GM23338 (cell line): ENCODE results near the gene RNF34. TPM values are rescaled to one million over a fixed set of nuclear protein-coding genes. Genes with fewer than 3 reads are reported as not detected.

Experiments
- ATAC-seq: fragments of 200-7000 bp; cut with Tn5 transposase; 3 replicates; pipeline ENCODE4 v1.9.1; 2020
- DNase-seq: peaks from one replicate; pipeline ENCODE4 v3.0.0-alpha.2; 2015; ENCODE audit warnings: low spot score
- H2AFZ ChIP-seq: fragments of 200-600 bp; sonication (generic); 2 replicates; pipeline ENCODE4 v1.8.0; 2016; ENCODE audit warnings: antibody characterized with exemption, mild to moderate bottlenecking, moderate library complexity
- H3F3A ChIP-seq: fragments of 200-600 bp; sonication (generic); replicated peaks from 2 replicates; pipeline ENCODE4 v1.8.0; 2017; ENCODE audit warnings: antibody characterized with exemption, mixed run types, low read depth
- H3K27ac ChIP-seq: fragments of 200-600 bp; sonication (generic); 2 replicates; pipeline ENCODE4 v1.6.1; 2016; ENCODE audit warnings: low read depth
- H3K27me3 ChIP-seq: fragments of 200-600 bp; sonication (generic); 2 replicates; pipeline ENCODE4 v1.8.0; 2016; ENCODE audit warnings: mild to moderate bottlenecking, mixed run types, moderate library complexity; ENCODE audit not compliant: insufficient read depth
- H3K36me3 ChIP-seq: fragments of 200-600 bp; sonication (generic); 2 replicates; pipeline ENCODE4 v1.8.0; 2016; ENCODE audit warnings: mild to moderate bottlenecking; ENCODE audit not compliant: insufficient read depth
- H3K4me1 ChIP-seq: fragments of 200-600 bp; sonication (generic); 2 replicates; pipeline ENCODE4 v1.8.0; 2016; ENCODE audit warnings: mild to moderate bottlenecking, moderate library complexity; ENCODE audit not compliant: insufficient read depth
- H3K4me2 ChIP-seq: fragments of 200-600 bp; sonication (generic); 2 replicates; pipeline ENCODE4 v1.7.1; 2017; ENCODE audit warnings: mixed run types
- H3K4me3 ChIP-seq: fragments of 200-600 bp; sonication (generic); 2 replicates; pipeline ENCODE4 v1.6.1; 2016; ENCODE audit warnings: mixed run types
- H3K79me2 ChIP-seq: fragments of 200-600 bp; sonication (generic); replicated peaks from 2 replicates; pipeline ENCODE4 v1.8.0; 2017; ENCODE audit warnings: mild to moderate bottlenecking; ENCODE audit not compliant: insufficient read depth
- H3K9me2 ChIP-seq: fragments of 200-600 bp; sonication (generic); 2 replicates; pipeline ENCODE4 v1.8.0; 2017; ENCODE audit not compliant: insufficient read depth
- H4K20me1 ChIP-seq: fragments of 200-600 bp; sonication (generic); replicated peaks from 2 replicates; pipeline ENCODE4 v1.8.0; 2017; ENCODE audit warnings: mild to moderate bottlenecking; ENCODE audit not compliant: insufficient read depth
- H3K27ac Mint-ChIP-seq: 2 replicates; pipeline ENCODE4 v1.8.0; 2020; ENCODE audit warnings: inconsistent platforms, mild to moderate bottlenecking, moderate library complexity, mixed read lengths
- H3K27me3 Mint-ChIP-seq: 3 replicates; pipeline ENCODE4 v1.8.0; 2022; ENCODE audit warnings: low read depth, mild to moderate bottlenecking, moderate library complexity, mixed read lengths, inconsistent platforms; ENCODE audit not compliant: insufficient read depth, poor library complexity
- H3K36me3 Mint-ChIP-seq: 3 replicates; pipeline ENCODE4 v1.8.0; 2021; ENCODE audit warnings: low read depth, mild to moderate bottlenecking, inconsistent platforms, moderate library complexity, mixed read lengths
- H3K4me1 Mint-ChIP-seq: 3 replicates; pipeline ENCODE4 v1.8.0; 2020; ENCODE audit warnings: mild to moderate bottlenecking, inconsistent platforms, mixed read lengths
- H3K4me3 Mint-ChIP-seq: 3 replicates; pipeline ENCODE4 v1.8.0; 2021; ENCODE audit warnings: moderate library complexity, mild to moderate bottlenecking, inconsistent platforms, mixed read lengths
- H3K9me3 Mint-ChIP-seq: 3 replicates; pipeline ENCODE4 v1.8.0; 2020; ENCODE audit warnings: moderate library complexity, mild to moderate bottlenecking, inconsistent platforms, mixed read lengths
- CREB1 ChIP-seq: fragments of 250-450 bp; sonication (Bioruptor Pico); IDR thresholded peaks from 2 replicates; pipeline ENCODE4 v1.5.0; 2020; ENCODE audit warnings: low read depth, mild to moderate bottlenecking, moderate library complexity
- EZH2 ChIP-seq: fragments of 200-600 bp; sonication (generic); IDR thresholded peaks from one replicate; pipeline ENCODE4 v1.8.0; 2017; ENCODE audit warnings: antibody characterized with exemption, mild to moderate bottlenecking, low read depth; ENCODE audit not compliant: unreplicated experiment
- EZH2phosphoT487 ChIP-seq: fragments of 200-600 bp; sonication (generic); IDR thresholded peaks from one replicate; pipeline ENCODE4 v1.8.1; 2018; ENCODE audit warnings: antibody characterized with exemption; ENCODE audit not compliant: unreplicated experiment
- JUNB ChIP-seq: IDR thresholded peaks from one replicate; pipeline ENCODE4 v1.6.1; 2016; ENCODE audit warnings: antibody characterized with exemption; ENCODE audit not compliant: unreplicated experiment
- NANOG ChIP-seq: IDR thresholded peaks from 2 replicates; pipeline ENCODE4 v1.6.1; 2016; ENCODE audit warnings: antibody characterized with exemption, borderline replicate concordance
- POLR2AphosphoS5 ChIP-seq: IDR thresholded peaks from 2 replicates; pipeline ENCODE4 v1.6.1; 2016; ENCODE audit warnings: antibody characterized with exemption, low read depth
- STAT1 ChIP-seq: IDR thresholded peaks from one replicate; pipeline ENCODE4 v1.6.1; 2016; ENCODE audit warnings: antibody characterized with exemption; ENCODE audit not compliant: unreplicated experiment
- ZNF114 ChIP-seq: fragments of 250-450 bp; sonication (Bioruptor Pico); IDR thresholded peaks from 2 replicates; pipeline ENCODE4 v1.5.0; 2020; ENCODE audit warnings: mild to moderate bottlenecking, moderate library complexity
- ZNF331 ChIP-seq: fragments of 250-450 bp; sonication (Bioruptor Pico); IDR thresholded peaks from 2 replicates; pipeline ENCODE4 v1.5.0; 2020; ENCODE audit warnings: low read depth, mild to moderate bottlenecking, moderate library complexity
- polyA plus RNA-seq: library from polyadenylated mRNA; unstranded; fragments of >200 nt; fragmentation: Nextera tagmentation; extraction: Ambion mirVana; gene quantifications from 2 replicates; pipeline ENCODE4 v1.2.1, GENCODE V29; 2016
- total RNA-seq: library from RNA; depleted of rRNA; stranded (reverse); fragments of >200 nt; shearing (Covaris generic); gene quantifications from 2 replicates; pipeline ENCODE4 v1.2.3, GENCODE V29; 2014
- TF ChIP-seq, protein P1 (sequence below): fragments of 250-450 bp; sonication (Bioruptor Pico); IDR thresholded peaks from 2 replicates; pipeline ENCODE4 v1.5.0; 2020; ENCODE audit warnings: mild to moderate bottlenecking, moderate library complexity
- TF ChIP-seq, protein P2 (sequence below), 2 experiments: fragments of 200-600 bp in 1 of 2; sonication (generic) in 1 of 2; conservative IDR thresholded peaks; 2 replicates each; pipeline versions ENCODE4 v1.5.1 to v1.6.1; 2016 to 2017; ENCODE audit warnings: antibody characterized with exemption in 2 of 2, low read depth in 2 of 2, mild to moderate bottlenecking in 2 of 2, moderate library complexity in 1 of 2
- TF ChIP-seq, protein P3 (sequence below): IDR thresholded peaks from 2 replicates; pipeline ENCODE4 v1.6.1; 2016; ENCODE audit warnings: antibody characterized with exemption
- TF ChIP-seq, protein P4 (sequence below): IDR thresholded peaks from one replicate; pipeline ENCODE4 v1.6.1; 2018; ENCODE audit warnings: antibody characterized with exemption; ENCODE audit not compliant: unreplicated experiment

Gene RNF34
- total and polyA plus RNA-seq, 2 experiments from 2014 or later, result 47.2 to 63.3 TPM

DNA sequence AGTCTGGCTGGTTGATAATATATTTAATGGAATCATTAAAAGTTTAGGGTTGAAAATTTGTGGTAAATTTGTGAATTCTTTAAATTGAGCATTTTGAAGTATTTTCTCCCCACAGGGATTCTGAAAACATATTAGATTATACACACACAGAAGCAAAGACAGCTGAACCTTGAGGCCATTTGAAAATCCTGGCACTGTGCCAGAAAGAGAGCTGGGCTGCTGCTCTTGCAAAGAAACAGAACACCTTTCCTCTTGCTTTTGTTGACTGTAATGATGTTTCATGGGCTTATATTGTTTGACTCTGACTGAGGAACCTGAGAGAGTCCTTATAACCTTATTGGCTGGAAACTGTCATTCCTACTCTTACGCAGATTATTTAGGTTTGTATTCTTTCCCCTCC lies 4.8 kb downstream of the RNF34 start:
- Mint-ChIP-seq H3K9me3 (no peaks in the 10 kb centered on the region), H3K27ac (no peak overlapping the region), H3K27me3 (peaks cover 7% of the 10 kb centered on the region), H3K4me1 (peaks cover 15% of the 10 kb centered on the region; the same call in 2 of the 3 replicates), H3K4me3 (no peak overlapping the region), H3K36me3 (peaks cover 37% of the 10 kb centered on the region; the same call in 2 of the 3 replicates)
- TF ChIP-seq NANOG (no peak), ZNF331 (no peak), EZH2 (no peak), ZNF114 (no peak), JUNB (no peak), EZH2phosphoT487 (no peak), STAT1 (no peak), POLR2AphosphoS5 (no peak), CREB1 (CRISPR knock-in tag) (no peak)
- TF ChIP-seq, protein P1, sequence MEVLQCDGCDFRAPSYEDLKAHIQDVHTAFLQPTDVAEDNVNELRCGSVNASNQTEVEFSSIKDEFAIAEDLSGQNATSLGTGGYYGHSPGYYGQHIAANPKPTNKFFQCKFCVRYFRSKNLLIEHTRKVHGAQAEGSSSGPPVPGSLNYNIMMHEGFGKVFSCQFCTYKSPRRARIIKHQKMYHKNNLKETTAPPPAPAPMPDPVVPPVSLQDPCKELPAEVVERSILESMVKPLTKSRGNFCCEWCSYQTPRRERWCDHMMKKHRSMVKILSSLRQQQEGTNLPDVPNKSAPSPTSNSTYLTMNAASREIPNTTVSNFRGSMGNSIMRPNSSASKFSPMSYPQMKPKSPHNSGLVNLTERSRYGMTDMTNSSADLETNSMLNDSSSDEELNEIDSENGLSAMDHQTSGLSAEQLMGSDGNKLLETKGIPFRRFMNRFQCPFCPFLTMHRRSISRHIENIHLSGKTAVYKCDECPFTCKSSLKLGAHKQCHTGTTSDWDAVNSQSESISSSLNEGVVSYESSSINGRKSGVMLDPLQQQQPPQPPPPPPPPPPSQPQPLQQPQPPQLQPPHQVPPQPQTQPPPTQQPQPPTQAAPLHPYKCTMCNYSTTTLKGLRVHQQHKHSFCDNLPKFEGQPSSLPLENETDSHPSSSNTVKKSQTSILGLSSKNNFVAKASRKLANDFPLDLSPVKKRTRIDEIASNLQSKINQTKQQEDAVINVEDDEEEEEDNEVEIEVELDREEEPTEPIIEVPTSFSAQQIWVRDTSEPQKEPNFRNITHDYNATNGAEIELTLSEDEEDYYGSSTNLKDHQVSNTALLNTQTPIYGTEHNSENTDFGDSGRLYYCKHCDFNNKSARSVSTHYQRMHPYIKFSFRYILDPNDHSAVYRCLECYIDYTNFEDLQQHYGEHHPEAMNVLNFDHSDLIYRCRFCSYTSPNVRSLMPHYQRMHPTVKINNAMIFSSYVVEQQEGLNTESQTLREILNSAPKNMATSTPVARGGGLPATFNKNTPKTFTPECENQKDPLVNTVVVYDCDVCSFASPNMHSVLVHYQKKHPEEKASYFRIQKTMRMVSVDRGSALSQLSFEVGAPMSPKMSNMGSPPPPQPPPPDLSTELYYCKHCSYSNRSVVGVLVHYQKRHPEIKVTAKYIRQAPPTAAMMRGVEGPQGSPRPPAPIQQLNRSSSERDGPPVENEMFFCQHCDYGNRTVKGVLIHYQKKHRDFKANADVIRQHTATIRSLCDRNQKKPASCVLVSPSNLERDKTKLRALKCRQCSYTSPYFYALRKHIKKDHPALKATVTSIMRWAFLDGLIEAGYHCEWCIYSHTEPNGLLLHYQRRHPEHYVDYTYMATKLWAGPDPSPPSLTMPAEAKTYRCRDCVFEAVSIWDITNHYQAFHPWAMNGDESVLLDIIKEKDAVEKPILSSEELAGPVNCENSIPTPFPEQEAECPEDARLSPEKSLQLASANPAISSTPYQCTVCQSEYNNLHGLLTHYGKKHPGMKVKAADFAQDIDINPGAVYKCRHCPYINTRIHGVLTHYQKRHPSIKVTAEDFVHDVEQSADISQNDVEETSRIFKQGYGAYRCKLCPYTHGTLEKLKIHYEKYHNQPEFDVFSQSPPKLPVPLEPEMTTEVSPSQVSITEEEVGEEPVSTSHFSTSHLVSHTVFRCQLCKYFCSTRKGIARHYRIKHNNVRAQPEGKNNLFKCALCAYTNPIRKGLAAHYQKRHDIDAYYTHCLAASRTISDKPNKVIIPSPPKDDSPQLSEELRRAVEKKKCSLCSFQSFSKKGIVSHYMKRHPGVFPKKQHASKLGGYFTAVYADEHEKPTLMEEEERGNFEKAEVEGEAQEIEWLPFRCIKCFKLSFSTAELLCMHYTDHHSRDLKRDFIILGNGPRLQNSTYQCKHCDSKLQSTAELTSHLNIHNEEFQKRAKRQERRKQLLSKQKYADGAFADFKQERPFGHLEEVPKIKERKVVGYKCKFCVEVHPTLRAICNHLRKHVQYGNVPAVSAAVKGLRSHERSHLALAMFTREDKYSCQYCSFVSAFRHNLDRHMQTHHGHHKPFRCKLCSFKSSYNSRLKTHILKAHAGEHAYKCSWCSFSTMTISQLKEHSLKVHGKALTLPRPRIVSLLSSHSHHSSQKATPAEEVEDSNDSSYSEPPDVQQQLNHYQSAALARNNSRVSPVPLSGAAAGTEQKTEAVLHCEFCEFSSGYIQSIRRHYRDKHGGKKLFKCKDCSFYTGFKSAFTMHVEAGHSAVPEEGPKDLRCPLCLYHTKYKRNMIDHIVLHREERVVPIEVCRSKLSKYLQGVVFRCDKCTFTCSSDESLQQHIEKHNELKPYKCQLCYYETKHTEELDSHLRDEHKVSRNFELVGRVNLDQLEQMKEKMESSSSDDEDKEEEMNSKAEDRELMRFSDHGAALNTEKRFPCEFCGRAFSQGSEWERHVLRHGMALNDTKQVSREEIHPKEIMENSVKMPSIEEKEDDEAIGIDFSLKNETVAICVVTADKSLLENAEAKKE (CRISPR knock-in tag), result no peak
- TF ChIP-seq, protein P2, sequence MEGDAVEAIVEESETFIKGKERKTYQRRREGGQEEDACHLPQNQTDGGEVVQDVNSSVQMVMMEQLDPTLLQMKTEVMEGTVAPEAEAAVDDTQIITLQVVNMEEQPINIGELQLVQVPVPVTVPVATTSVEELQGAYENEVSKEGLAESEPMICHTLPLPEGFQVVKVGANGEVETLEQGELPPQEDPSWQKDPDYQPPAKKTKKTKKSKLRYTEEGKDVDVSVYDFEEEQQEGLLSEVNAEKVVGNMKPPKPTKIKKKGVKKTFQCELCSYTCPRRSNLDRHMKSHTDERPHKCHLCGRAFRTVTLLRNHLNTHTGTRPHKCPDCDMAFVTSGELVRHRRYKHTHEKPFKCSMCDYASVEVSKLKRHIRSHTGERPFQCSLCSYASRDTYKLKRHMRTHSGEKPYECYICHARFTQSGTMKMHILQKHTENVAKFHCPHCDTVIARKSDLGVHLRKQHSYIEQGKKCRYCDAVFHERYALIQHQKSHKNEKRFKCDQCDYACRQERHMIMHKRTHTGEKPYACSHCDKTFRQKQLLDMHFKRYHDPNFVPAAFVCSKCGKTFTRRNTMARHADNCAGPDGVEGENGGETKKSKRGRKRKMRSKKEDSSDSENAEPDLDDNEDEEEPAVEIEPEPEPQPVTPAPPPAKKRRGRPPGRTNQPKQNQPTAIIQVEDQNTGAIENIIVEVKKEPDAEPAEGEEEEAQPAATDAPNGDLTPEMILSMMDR (conservative IDR thresholded peaks at IDR 0.05; ENCODE audit: low read depth in 2 of 2), result no peak
- TF ChIP-seq, protein P3, sequence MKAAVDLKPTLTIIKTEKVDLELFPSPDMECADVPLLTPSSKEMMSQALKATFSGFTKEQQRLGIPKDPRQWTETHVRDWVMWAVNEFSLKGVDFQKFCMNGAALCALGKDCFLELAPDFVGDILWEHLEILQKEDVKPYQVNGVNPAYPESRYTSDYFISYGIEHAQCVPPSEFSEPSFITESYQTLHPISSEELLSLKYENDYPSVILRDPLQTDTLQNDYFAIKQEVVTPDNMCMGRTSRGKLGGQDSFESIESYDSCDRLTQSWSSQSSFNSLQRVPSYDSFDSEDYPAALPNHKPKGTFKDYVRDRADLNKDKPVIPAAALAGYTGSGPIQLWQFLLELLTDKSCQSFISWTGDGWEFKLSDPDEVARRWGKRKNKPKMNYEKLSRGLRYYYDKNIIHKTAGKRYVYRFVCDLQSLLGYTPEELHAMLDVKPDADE, result no peak
- TF ChIP-seq, protein P4, sequence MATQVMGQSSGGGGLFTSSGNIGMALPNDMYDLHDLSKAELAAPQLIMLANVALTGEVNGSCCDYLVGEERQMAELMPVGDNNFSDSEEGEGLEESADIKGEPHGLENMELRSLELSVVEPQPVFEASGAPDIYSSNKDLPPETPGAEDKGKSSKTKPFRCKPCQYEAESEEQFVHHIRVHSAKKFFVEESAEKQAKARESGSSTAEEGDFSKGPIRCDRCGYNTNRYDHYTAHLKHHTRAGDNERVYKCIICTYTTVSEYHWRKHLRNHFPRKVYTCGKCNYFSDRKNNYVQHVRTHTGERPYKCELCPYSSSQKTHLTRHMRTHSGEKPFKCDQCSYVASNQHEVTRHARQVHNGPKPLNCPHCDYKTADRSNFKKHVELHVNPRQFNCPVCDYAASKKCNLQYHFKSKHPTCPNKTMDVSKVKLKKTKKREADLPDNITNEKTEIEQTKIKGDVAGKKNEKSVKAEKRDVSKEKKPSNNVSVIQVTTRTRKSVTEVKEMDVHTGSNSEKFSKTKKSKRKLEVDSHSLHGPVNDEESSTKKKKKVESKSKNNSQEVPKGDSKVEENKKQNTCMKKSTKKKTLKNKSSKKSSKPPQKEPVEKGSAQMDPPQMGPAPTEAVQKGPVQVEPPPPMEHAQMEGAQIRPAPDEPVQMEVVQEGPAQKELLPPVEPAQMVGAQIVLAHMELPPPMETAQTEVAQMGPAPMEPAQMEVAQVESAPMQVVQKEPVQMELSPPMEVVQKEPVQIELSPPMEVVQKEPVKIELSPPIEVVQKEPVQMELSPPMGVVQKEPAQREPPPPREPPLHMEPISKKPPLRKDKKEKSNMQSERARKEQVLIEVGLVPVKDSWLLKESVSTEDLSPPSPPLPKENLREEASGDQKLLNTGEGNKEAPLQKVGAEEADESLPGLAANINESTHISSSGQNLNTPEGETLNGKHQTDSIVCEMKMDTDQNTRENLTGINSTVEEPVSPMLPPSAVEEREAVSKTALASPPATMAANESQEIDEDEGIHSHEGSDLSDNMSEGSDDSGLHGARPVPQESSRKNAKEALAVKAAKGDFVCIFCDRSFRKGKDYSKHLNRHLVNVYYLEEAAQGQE, result no peak
- Histone ChIP-seq H3K27ac (no peak overlapping the region), H3K79me2 (peaks cover 90% of the 10 kb centered on the region), H2AFZ (no peak overlapping the region), H3K4me2 (no peak overlapping the region), H4K20me1 (peaks cover 25% of the 10 kb centered on the region), H3K27me3 (no peaks in the 10 kb centered on the region), H3K4me1 (peaks cover 10% of the 10 kb centered on the region; the same call in 1 of the 2 replicates), H3K4me3 (no peak overlapping the region), H3K9me2 (no peaks in the 10 kb centered on the region), H3F3A (no peaks in the 10 kb centered on the region), H3K36me3 (peaks cover 12% of the 10 kb centered on the region)
- ATAC-seq (no peak), DNase-seq (no peak)
